Stimulated activated CD4-positive, alpha-beta T cell treated with anti-CD3 and anti-CD28 coated beads, TNF-alpha, amount 100 ng/mL, for 24 hours (primary cell): ENCODE results near the gene MED25.
A peak's percentile ranks its signal among the peaks of the same experiment; 100 is the strongest.

ENCODE experiments used
- DNase-seq, 3 experiments: peaks; one replicate each; pipeline ENCODE4 v3.0.0-alpha.2; 2020; ENCODE audit warnings: low read depth in 3 of 3

The MED25 gene

DNA sequence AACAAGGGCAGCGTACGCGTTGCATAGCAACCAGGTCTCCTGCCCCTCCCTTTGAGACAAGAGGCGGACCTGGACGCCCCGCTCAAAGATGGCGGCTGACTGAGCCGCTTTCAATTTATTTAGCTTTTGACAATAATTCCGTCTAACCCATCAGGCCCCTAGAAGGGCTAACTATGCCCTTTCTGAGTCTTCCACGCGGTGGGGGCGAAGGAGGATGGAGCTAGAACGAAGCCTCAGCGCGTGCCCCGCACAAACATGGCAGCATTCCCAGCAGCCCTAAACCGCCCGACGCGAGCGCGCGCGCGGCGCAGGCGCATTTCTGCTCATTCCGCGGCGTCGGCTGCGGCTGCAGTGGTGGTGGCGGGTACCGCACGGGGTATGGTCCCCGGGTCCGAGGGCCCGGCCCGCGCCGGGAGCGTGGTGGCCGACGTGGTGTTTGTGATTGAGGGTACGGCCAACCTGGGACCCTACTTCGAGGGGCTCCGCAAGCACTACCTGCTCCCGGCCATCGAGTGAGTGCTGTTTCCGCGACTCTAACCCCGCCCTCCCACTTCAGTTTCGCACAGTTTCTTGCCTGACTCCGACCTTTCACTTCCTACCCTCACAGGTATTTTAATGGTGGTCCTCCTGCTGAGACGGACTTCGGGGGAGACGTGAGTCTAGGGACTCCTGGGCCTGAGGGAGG lies at the start of gene MED25:
TSS of gene MED25 (plus strand) at position 326 of the 685 bp plus-strand sequence. CDS start at position 379, 53 bp downstream.
- peak; percentile 71 to 82 (median 76) for DNase-seq

DNA sequence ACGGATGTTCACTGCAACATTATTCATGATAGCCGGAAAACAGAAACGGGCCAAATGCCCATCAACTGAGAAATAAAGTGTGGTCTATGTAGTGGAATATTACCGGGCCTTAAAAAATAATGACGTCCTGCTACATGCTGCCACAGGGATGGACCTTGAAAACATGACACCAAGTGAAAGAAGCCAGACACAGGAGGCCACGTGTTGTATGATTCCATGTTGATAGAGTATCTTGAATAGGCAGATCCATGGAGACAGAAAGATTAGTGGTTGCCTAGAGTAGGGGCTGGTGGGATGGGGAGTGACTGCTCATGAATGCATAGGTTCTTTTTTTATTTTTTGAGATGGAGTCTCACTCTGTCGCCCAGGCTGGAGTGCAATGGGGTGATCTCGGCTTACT lies 47.6 kb upstream of the MED25 start:
- DNase-seq = no peak

DNA sequence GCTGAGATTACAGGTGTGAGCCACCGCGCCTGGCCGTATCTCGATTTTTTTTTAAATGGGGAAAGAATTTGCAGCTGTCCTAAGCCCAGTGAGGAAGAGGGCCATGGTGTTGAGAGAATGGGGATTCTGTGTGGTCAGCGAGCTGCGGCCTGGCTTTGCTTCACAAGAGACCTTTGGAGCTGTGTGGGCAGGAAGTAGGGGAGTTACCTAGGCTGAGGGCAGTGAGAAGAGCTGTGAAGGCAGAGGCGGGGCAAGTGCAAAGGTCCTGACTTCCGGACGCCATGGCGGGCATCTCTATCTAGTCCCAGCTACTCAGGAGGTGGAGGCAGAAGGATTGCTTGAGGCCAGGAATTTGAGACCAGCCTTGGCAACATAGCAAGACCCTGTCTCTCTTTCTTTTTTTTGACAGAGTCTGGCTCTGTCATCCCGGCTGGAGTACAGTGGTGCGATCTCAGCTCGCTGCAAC lies 46.4 kb upstream of the MED25 start:
- DNase-seq = no peak

- no peak for DNase-seq
Observed at GRCh38 chr19:49772850-49773432, 45.1 kb upstream of the MED25 start.

DNA sequence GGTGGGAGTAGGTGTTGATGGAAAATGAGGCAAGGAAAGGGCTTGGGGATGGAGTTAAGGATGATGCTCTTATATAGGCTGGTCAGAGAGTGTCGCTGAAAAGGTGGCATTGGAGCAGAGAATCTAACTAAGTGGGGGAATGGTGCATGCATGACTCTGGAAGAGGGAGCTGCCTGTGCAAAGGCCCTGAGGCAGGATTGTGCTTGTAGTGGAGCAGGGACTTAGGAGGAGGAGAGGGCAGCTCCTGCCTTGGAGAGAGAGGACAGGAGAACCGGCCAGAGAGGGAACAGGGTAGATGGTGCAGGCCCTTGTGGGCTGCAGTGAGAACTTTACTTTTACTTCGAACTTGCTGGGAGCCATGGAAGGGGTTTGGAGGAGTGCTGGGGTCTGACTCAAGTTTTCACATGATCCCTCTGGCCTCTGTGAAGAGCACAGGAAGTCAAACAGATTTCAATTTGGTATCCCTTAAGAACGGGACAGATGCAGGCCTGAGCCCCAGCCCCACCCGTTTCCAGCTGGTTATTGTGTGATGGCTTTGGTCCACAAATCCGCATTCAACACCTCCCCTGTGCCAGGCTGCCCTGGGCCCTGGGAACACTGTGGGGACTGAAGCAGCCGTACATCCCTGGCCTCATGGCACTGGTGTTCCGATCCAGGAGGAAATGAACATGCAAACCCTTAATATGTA lies 44.3 kb upstream of the MED25 start:
- no peak for DNase-seq

GRCh38 chr19:49774969-49775368 lies 43.1 kb upstream of the MED25 start:
- no peak for DNase-seq

DNA sequence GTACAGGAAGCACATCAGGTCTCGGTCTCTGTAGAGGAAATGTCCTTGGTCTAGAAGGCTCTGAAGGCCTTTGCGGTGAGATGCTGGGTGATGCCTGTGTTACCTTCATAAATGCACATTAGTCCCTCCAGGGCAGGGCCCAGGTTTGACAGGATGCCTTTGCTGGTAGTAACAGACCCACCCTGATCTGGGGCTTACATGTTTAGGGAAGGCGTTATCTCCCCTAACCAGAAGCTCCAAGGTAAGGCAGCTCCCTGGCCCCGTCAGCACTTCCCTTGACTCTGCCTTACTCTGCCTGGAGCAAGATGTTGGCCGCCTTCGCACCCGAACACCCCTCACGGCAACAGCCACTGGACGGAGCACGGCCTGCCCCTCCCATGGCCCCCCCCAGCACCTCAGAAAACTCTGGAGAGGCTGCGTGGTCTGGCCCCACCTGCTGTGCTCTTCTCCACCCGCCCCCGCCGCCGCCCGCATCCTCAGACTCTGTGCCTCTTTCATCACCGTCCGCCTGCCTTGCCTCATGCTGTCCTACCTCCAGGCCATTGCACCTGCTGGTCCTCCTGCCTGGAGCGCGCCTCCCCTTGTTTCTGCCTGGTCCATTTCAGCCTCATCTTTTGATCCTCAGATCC lies 42.2 kb upstream of the MED25 start:
- no peak for DNase-seq

GRCh38 chr19:49776371-49776764 lies 41.7 kb upstream of the MED25 start:
- no peak for DNase-seq

DNA sequence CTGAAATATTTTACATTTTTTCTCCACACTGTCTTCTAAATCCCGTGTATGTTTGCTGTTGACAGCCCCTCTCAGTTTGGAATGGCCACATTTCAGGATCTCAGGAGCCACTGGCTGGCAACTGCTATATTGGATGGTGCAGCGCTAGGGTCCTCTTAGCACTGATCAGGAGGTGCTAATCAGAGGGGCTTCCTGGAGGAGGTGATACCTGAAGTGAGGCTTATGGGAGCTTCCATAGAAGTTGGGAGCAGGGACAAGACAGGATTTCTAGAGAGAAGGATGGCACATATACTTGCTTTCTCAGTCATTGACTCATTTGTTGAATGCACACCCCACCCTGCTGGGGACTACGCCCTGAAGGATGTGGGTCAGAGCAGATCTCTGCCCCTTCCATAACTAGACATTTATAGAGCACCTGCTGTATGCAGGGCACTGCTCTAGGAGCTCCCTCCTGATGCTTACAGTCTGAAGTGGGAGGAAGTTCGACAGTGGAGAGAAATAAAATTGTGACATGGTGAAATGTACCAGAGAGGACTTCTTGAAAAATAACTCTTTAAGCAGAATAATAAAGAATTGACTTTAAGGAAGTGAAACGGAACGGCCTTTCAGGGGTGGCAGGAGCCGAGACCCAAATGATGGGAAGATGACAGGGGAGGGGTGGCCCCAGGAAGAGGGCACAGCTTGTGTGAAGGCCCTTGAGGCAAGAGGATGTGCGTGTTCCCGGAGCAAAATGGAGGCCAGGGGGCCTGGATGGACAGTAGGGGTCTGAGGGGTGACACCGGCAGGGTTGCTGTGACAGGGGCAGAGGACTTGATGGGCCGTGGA lies 38.1 kb upstream of the MED25 start:
- no peak for DNase-seq

DNA sequence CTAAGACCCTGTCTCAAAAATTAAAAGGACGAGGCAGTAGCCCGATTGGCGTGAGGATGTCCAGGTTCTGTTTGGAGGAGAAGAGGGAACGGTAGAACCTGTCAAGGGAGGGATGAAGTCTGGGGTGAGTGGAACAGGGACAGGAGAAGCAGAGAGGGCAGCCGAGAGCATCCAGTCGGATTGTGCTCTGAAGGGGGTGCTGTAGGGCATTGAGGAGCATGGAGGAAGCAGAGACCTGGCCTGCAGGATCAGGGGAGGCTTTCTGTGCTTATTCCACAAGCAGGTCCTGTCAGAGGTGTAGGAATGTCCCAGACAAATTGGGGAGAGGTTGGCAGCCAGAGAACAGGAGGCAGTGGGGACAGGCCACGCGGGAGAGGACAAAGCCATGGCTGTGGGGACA lies 37.2 kb upstream of the MED25 start:
- no peak for DNase-seq

DNA sequence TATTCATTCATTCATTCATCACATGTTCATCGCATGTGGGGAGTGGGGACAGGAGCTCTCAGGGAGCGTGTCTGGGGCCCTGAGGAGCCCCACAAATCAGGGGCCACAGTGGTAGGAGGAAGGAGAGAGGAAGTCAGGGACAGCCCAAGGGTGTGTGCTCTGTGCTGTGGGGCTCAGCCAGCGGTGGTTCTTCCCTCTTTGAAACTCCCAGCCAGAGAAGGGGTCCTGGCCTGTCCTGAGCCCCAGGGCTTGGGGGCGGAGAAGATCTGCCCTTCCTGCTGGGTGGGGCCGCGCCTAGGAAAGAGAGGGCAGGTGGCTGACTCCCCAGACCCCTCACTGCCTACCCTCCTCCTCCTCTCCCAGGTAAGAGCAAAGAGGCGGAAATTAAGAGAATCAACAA lies 36.7 kb upstream of the MED25 start:
- DNase-seq = no peak

GRCh38 chr19:49782515-49782914 lies 35.6 kb upstream of the MED25 start:
- DNase-seq = no peak

- DNase-seq = no peak
Observed at GRCh38 chr19:49786376-49786820, 31.7 kb upstream of the MED25 start.

- DNase-seq = no peak
Observed at GRCh38 chr19:49787746-49788145, 30.3 kb upstream of the MED25 start.

GRCh38 chr19:49788857-49789256 lies 29.2 kb upstream of the MED25 start:
- DNase-seq = no peak

DNA sequence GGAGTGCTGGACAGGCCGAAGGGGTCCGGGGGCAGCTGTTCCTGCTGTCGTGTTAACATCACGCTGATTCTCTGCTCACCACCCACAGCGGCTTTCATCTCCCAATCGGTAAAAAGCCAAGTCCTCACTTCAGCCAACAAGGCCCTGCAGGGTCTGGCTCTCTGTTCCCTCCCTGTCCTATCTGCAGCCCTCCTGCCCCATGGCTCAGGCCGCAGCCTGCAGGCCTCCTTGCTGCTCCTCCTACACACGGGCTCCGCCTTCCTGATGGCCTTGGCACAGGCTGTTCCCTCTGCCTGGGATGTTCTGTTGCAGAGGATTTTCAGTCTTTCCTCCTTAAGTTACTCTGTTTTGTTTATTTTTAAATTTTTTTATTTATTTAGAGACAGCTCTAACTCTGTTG lies 27.2 kb upstream of the MED25 start:
- no peak for DNase-seq

- no peak for DNase-seq
Observed at GRCh38 chr19:49791776-49792445, 26.2 kb upstream of the MED25 start.

- no peak for DNase-seq
Observed at GRCh38 chr19:49792829-49793560, 25.1 kb upstream of the MED25 start.

GRCh38 chr19:49793561-49793840 lies 24.6 kb upstream of the MED25 start:
- DNase-seq = peak in 1 of 3 experiments; percentile 6

DNA sequence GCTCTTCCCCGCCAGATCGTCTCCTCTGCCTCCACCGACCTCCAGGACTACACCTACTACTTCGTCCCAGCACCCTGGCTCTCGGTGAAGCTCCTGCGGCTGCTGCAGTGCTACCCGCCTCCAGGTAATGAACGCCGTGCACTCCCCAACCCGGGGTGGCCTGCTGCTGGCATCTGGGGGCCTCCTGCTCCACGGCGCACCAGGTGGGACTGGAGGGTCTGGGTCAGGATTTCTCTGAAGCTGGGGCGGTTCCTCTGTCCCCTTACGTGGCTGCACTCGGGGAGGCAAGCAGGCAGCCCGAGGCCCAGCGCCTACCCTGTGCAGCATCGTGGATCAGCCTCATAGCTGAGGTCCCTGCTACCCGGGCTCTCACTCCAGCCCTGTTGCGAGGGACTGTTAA lies 22.5 kb upstream of the MED25 start:
- no peak for DNase-seq

DNA sequence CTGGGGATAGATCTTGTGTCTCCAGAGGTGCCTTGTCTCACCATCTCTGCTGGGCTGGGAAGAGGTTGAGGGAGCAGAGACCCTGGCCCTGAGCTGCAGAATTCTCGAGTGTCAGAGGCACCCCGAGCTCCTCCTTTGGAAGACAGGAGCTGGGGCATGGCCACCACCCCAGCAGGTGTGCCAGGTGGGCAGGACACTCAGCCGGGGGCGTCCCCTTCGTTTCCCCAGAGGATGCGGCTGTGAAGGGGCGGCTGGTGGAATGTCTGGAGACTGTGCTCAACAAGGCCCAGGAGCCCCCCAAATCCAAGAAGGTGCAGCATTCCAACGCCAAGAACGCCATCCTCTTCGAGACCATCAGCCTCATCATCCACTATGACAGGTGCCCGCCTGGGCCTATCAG lies 19.5 kb upstream of the MED25 start:
- DNase-seq = no peak
